Endothelial cell of hepatic sinusoid (primary cell): ENCODE measurements around the gene SEC22C.
"Not testable (repeated sequence)": the region's sequence is repeated elsewhere in the genome, so short reads cannot be mapped to it uniquely, and the experiment has no call there.

Experiments
- in situ Hi-C: cut with HindIII; loops from 2 replicates; pipeline ENCODE4 v1.10.0; 2017; ENCODE audit warnings: low sequenced_read_pairs

SEC22C gene

GRCh38 chr3:42582474-42583070, 805 bp upstream of the SEC22C start:
- in situ Hi-C loops = no loop called here

- in situ Hi-C loops = no loop called here
These were observed 413 bp downstream of the SEC22C start for GRCh38 chr3:42581400-42581708.

GRCh38 chr3:42579346-42579745, 2.4 kb downstream of the SEC22C start:
- in situ Hi-C loops = not testable (repeated sequence)

- in situ Hi-C loops = no loop called here
These were observed 3.7 kb downstream of the SEC22C start for GRCh38 chr3:42578054-42578453.

GRCh38 chr3:42575137-42575741, 6.5 kb downstream of the SEC22C start:
- in situ Hi-C loops = no loop called here

GRCh38 chr3:42572278-42572677, 9.5 kb downstream of the SEC22C start:
- in situ Hi-C loops = no loop called here

GRCh38 chr3:42569593-42570142, 12.1 kb downstream of the SEC22C start:
- in situ Hi-C loops = no loop called here

- in situ Hi-C loops = no loop called here
These were observed 19.5 kb downstream of the SEC22C start for GRCh38 chr3:42562047-42562907.

- in situ Hi-C loops = no loop called here
These were observed 23.9 kb downstream of the SEC22C start for GRCh38 chr3:42557854-42558253.

- in situ Hi-C loops = not testable (repeated sequence)
These were observed 24.9 kb downstream of the SEC22C start for GRCh38 chr3:42556817-42557216.

- in situ Hi-C loops = no loop called here
These were observed 25.6 kb downstream of the SEC22C start for GRCh38 chr3:42556089-42556632.

- in situ Hi-C loops = no loop called here
These were observed 28.9 kb downstream of the SEC22C start for GRCh38 chr3:42552830-42553229.

- in situ Hi-C loops = no loop called here
These were observed 31.5 kb downstream of the SEC22C start for GRCh38 chr3:42550250-42550649.

GRCh38 chr3:42549131-42549530, 32.6 kb downstream of the SEC22C start:
- in situ Hi-C loops = loop anchor here (5.0 kb wide), 1 partner anchor 63 kb away; no protein-coding TSS in a partner anchor

- in situ Hi-C loops = loop anchor here (5.0 kb wide), 1 partner anchor 65 kb away; no protein-coding TSS in a partner anchor
These were observed 34.3 kb downstream of the SEC22C start for GRCh38 chr3:42547401-42547945.

- in situ Hi-C loops = loop anchor here (5.0 kb wide), 1 partner anchor 66 kb away; no protein-coding TSS in a partner anchor
These were observed 35.0 kb downstream of the SEC22C start for GRCh38 chr3:42546691-42547213.

GRCh38 chr3:42545284-42545900, 36.4 kb downstream of the SEC22C start:
- in situ Hi-C loops = loop anchor here (5.0 kb wide), 1 partner anchor 67 kb away; no protein-coding TSS in a partner anchor

- in situ Hi-C loops = loop anchor here (5.0 kb wide), 1 partner anchor 68 kb away; no protein-coding TSS in a partner anchor
These were observed 37.1 kb downstream of the SEC22C start for GRCh38 chr3:42544492-42545283.

- in situ Hi-C loops = no loop called here
These were observed 40.7 kb downstream of the SEC22C start for GRCh38 chr3:42541079-42541478.
